ENCODE data around the gene THOC1.

THOC1 gene

GRCh38 chr18:181711-182110 is 86.1 kb downstream of the THOC1 start:
- no peak for DNase-seq (ENCODE audit: extremely low read depth, low read depth)
- TF ChIP-seq, protein P1, sequence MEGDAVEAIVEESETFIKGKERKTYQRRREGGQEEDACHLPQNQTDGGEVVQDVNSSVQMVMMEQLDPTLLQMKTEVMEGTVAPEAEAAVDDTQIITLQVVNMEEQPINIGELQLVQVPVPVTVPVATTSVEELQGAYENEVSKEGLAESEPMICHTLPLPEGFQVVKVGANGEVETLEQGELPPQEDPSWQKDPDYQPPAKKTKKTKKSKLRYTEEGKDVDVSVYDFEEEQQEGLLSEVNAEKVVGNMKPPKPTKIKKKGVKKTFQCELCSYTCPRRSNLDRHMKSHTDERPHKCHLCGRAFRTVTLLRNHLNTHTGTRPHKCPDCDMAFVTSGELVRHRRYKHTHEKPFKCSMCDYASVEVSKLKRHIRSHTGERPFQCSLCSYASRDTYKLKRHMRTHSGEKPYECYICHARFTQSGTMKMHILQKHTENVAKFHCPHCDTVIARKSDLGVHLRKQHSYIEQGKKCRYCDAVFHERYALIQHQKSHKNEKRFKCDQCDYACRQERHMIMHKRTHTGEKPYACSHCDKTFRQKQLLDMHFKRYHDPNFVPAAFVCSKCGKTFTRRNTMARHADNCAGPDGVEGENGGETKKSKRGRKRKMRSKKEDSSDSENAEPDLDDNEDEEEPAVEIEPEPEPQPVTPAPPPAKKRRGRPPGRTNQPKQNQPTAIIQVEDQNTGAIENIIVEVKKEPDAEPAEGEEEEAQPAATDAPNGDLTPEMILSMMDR (IDR thresholded peaks at IDR 0.05; ENCODE audit: low read depth, low read length), result no peak

GRCh38 chr18:179499-179898 is 88.3 kb downstream of the THOC1 start:
- TF ChIP-seq, protein P1 (IDR thresholded peaks at IDR 0.05; ENCODE audit: low read depth, low read length), result no peak

DNA sequence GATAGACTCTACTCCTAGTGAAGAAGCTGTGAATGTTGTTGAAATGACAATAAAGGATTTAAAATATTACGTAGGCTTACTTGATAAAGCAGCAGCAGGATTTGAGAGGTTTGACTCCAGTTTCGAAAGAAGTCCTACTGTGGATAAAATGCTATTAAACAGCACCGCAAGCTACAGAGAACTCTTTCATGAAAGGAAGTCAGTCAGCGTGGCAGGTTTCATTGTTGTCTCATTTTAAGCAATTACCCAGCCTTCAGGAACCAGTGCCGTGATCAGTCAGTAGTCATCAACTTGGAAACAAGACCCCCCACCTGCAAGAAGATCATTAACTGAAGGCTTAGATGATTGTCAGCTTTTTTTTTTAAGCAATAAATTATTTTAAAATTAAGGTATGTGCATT is 95.5 kb downstream of the THOC1 start:
- no peak for DNase-seq (ENCODE audit: extremely low read depth, low read depth)
- TF ChIP-seq, protein P1 (IDR thresholded peaks at IDR 0.05; ENCODE audit: low read depth, low read length), result no peak

More at GRCh38 chr18:179499-179898, 88.3 kb downstream of the THOC1 start:
- no peak for DNase-seq (ENCODE audit: extremely low read depth, low read depth)

All from AG09319 (cell line).